ENCODE results near the gene CMTM3. TPM values are rescaled to one million over a fixed set of nuclear protein-coding genes. Genes with fewer than 3 reads are reported as not detected.

Gene CMTM3
- total and polyA plus RNA-seq, 10 donors = 16.2 to 53.1 (median 39.1) TPM

- WGBS, 5 donors = 79 to 93% (median 89%) methylated on average over 4 of the region's 4 CpGs
- no peaks in the 10 kb centered on the region for H3K27me3 ChIP-seq (replicated peaks in 1 of 7)
These were observed 30.2 kb downstream of the CMTM3 start for GRCh38 chr16:66634527-66635196.

GRCh38 chr16:66635406-66635805, 30.9 kb downstream of the CMTM3 start:
- H3K27ac ChIP-seq = no peak overlapping the region
- H3K27me3 ChIP-seq (replicated peaks in 1 of 7) = no peaks in the 10 kb centered on the region
- no peak overlapping the region for H3K4me3 ChIP-seq
- H3K4me1 ChIP-seq = no peaks in the 10 kb centered on the region
- TF ChIP-seq, protein P1, sequence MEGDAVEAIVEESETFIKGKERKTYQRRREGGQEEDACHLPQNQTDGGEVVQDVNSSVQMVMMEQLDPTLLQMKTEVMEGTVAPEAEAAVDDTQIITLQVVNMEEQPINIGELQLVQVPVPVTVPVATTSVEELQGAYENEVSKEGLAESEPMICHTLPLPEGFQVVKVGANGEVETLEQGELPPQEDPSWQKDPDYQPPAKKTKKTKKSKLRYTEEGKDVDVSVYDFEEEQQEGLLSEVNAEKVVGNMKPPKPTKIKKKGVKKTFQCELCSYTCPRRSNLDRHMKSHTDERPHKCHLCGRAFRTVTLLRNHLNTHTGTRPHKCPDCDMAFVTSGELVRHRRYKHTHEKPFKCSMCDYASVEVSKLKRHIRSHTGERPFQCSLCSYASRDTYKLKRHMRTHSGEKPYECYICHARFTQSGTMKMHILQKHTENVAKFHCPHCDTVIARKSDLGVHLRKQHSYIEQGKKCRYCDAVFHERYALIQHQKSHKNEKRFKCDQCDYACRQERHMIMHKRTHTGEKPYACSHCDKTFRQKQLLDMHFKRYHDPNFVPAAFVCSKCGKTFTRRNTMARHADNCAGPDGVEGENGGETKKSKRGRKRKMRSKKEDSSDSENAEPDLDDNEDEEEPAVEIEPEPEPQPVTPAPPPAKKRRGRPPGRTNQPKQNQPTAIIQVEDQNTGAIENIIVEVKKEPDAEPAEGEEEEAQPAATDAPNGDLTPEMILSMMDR (IDR thresholded peaks at IDR 0.05 in 8 of 11, conservative IDR thresholded peaks at IDR 0.05 in 3 of 11) = no peak
- TF ChIP-seq POLR2AphosphoS5 (IDR thresholded peaks at IDR 0.05) (no peak), POLR2A (IDR thresholded peaks at IDR 0.05) (no peak)
- H3K9me3 ChIP-seq = no peaks in the 10 kb centered on the region
- DNase-seq = no peak
- intact Hi-C loops (cut with DNase I; ENCODE audit: low total_unique reads) = no loop called here
- H3K36me3 ChIP-seq = peaks cover 0 to 11% (median 0%) of the 10 kb centered on the region in 6 donors
- WGBS, 5 donors = 83 to 96% (median 91%) methylated on average over 5 to 6 of the region's 6 CpGs

More at GRCh38 chr16:66634527-66635196, 30.2 kb downstream of the CMTM3 start:
- Histone ChIP-seq H3K9me3 (no peaks in the 10 kb centered on the region), H3K36me3 (peaks cover 0 to 11% (median 0%) of the 10 kb centered on the region in 6 donors), H3K4me3 (no peak overlapping the region), H3K4me1 (no peaks in the 10 kb centered on the region), H3K27ac (no peak overlapping the region)
- TF ChIP-seq, protein P1 (IDR thresholded peaks at IDR 0.05 in 8 of 11, conservative IDR thresholded peaks at IDR 0.05 in 3 of 11) = no peak
- intact Hi-C loops (cut with DNase I; ENCODE audit: low total_unique reads) = no loop called here
- no peak for DNase-seq

- no peaks in the 10 kb centered on the region for H3K9me3 ChIP-seq
- no peak for TF ChIP-seq POLR2A (IDR thresholded peaks at IDR 0.05)
- TF ChIP-seq POLR2AphosphoS5 (IDR thresholded peaks at IDR 0.05) = no peak
- TF ChIP-seq, protein P1 (IDR thresholded peaks at IDR 0.05 in 8 of 11, conservative IDR thresholded peaks at IDR 0.05 in 3 of 11) = no peak
- no peaks in the 10 kb centered on the region for H3K4me1 ChIP-seq
- H3K27ac ChIP-seq = no peak overlapping the region
- H3K36me3 ChIP-seq = peaks cover 0 to 11% (median 0%) of the 10 kb centered on the region in 6 donors
- H3K27me3 ChIP-seq (replicated peaks in 1 of 7) = no peaks in the 10 kb centered on the region
- intact Hi-C loops (cut with DNase I; ENCODE audit: low total_unique reads) = no loop called here
- DNase-seq = no peak
- WGBS, 5 donors = 86 to 94% (median 92%) methylated on average over 5 of the region's 5 CpGs
- no peak overlapping the region for H3K4me3 ChIP-seq
These were observed 31.7 kb downstream of the CMTM3 start for GRCh38 chr16:66636199-66636598.

DNA sequence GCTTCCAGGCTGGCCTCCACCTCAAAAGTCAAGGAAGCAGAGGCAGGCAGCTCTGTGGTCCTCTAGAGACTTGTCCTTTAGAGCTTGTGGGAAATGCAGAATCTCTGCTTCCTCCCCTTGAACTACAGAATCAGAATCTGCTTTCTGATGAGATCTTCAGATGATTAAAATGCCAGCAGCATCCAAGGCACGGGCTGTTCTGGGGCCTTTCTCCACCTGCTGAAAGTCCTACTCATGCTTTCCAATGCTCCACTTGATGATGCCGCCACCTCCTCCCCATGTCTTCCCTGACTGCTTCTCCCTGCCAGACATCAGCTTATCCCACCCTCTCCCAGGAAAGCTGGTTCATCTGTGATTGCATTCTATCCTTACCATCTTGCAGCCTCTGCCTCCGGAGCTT, 33.3 kb downstream of the CMTM3 start:
- Histone ChIP-seq H3K27me3 (replicated peaks in 1 of 7) (no peaks in the 10 kb centered on the region), H3K4me3 (no peak overlapping the region), H3K9me3 (no peaks in the 10 kb centered on the region), H3K27ac (no peak overlapping the region), H3K4me1 (no peaks in the 10 kb centered on the region), H3K36me3 (peaks cover 0 to 11% (median 0%) of the 10 kb centered on the region in 6 donors)
- intact Hi-C loops (cut with DNase I; ENCODE audit: low total_unique reads) = no loop called here
- DNase-seq = no peak
- TF ChIP-seq POLR2AphosphoS5 (IDR thresholded peaks at IDR 0.05) (no peak), POLR2A (IDR thresholded peaks at IDR 0.05) (no peak)
- TF ChIP-seq, protein P1 (IDR thresholded peaks at IDR 0.05 in 8 of 11, conservative IDR thresholded peaks at IDR 0.05 in 3 of 11) = no peak
- WGBS, 5 donors = 88 to 97% (median 94%) methylated on average over 3 of the region's 3 CpGs
